Kidney (tissue), 22 donors: ENCODE data around the gene FSTL1. TPM values are rescaled to one million over a fixed set of nuclear protein-coding genes. Genes with fewer than 3 reads are reported as not detected.
A peak's percentile ranks its signal among the peaks of the same experiment; 100 is the strongest.

Experiments used
- DNase-seq, 5 donors: peaks; one replicate each; pipeline ENCODE4 v3.0.0-alpha.2; 2013 to 2020
- FAIRE-seq: peaks from 2 replicates; lab custom pipeline; 2012; peaks lifted over from hg19 to GRCh38; lab: Jason Lieb, UNC
- H3K27ac ChIP-seq, 2 donors: one replicate each; pipeline ENCODE4 v1.7.0; 2013; ENCODE audit warnings: low read depth in 2 of 2, low read length in 2 of 2, inconsistent platforms in 1 of 2
- H3K27me3 ChIP-seq: one replicate; pipeline ENCODE4 v1.7.1; 2013; ENCODE audit warnings: low read length, inconsistent platforms; ENCODE audit not compliant: control insufficient read depth, insufficient read depth
- H3K36me3 ChIP-seq, 3 donors: one replicate each; pipeline versions ENCODE4 v1.7.0 to v1.7.1; 2013; ENCODE audit warnings: low read length in 3 of 3, control low read depth in 1 of 3, inconsistent platforms in 1 of 3; ENCODE audit not compliant: insufficient read depth in 3 of 3, control insufficient read depth in 2 of 3
- H3K4me1 ChIP-seq, 3 donors: one replicate each; pipeline versions ENCODE4 v1.7.0 to v1.7.1; 2013; ENCODE audit warnings: low read length in 3 of 3, inconsistent platforms in 1 of 3, low read depth in 1 of 3; ENCODE audit not compliant: control insufficient read depth in 2 of 3, insufficient read depth in 2 of 3
- H3K4me3 ChIP-seq, 3 donors: one replicate each; pipeline versions ENCODE4 v1.7.0 to v1.8.1; 2013; ENCODE audit warnings: low read length in 3 of 3, control low read depth in 1 of 3, inconsistent platforms in 1 of 3
- H3K9ac ChIP-seq, 3 donors: one replicate each; pipeline versions ENCODE4 v1.7.0 to v1.7.1; 2013; ENCODE audit warnings: low read length in 3 of 3, control low read depth in 1 of 3, inconsistent platforms in 1 of 3
- H3K9me3 ChIP-seq, 3 donors: one replicate each; pipeline versions ENCODE4 v1.7.0 to v1.7.1; 2013; ENCODE audit warnings: low read length in 3 of 3, control low read depth in 1 of 3, inconsistent platforms in 1 of 3; ENCODE audit not compliant: control insufficient read depth in 2 of 3, insufficient read depth in 1 of 3
- CTCF ChIP-seq: IDR thresholded peaks from 3 replicates; pipeline ENCODE4 v1.5.1; 2012; ENCODE audit warnings: mild to moderate bottlenecking, moderate library complexity, borderline replicate concordance; ENCODE audit not compliant: insufficient read depth; ENCODE audit errors: extremely low read depth
- intact Hi-C: fragments of 100-400 bp; cut with DNase I; formaldehyde crosslinking; loops from one replicate; pipeline ENCODE4 v1.11.1; 2022
- long read RNA-seq, 10 donors: library from polyadenylated mRNA in 1 of 10; unstranded in 1 of 10; transcript quantifications; one replicate each; pipeline ENCODE4 v2.0.0 and lab custom pipeline, GENCODE V29; 2021 to 2026
- polyA plus RNA-seq: library from polyadenylated mRNA; stranded (reverse); fragments of 350-450 nt; fragmentation: Illumina TruSeq; extraction: RNeasy Lipid Tissue Mini Kit (QIAGEN cat#74804); gene quantifications from one replicate; pipeline ENCODE4 v1.2.3, GENCODE V29; 2014; ENCODE audit warnings: low read depth, low replicate concordance; ENCODE audit not compliant: insufficient read depth
- total RNA-seq: library from RNA; stranded (reverse); fragmentation: NEBNext Ultra II Directional; extraction: Animal tissue kit (Norgen Biotek cat#: 25700); gene quantifications from one replicate; pipeline ENCODE4 v1.2.1, GENCODE V29; 2021
- donor health status: control.
- donor health status: control.
- donor health status: control.
- donor health status: control.
- donor health status: control.
- donor health status: DM: yes; HTN: yes; CAD: no.
- donor health status: Normal renal cell carcinoma (clear cell type).

Gene FSTL1
- total RNA-seq, result 193 TPM
- 31.1 TPM for polyA plus RNA-seq
- long read RNA-seq, donor 1, full-length matches to known transcripts, result 77 of 103 reads
- long read RNA-seq, donor 1, partial matches to known transcripts, result 17 of 103 reads
- long read RNA-seq, donor 1, other reads (novel, unspliced or antisense), result 9 of 103 reads
- long read RNA-seq, donor 2, full-length matches to known transcripts, result 94 of 112 reads
- long read RNA-seq, donor 2, partial matches to known transcripts, result 6 of 112 reads
- long read RNA-seq, donor 2, other reads (novel, unspliced or antisense), result 12 of 112 reads
- long read RNA-seq, donor 3, full-length matches to known transcripts, result 89 of 104 reads
- long read RNA-seq, donor 3, partial matches to known transcripts, result 5 of 104 reads
- long read RNA-seq, donor 3, other reads (novel, unspliced or antisense), result 10 of 104 reads
- long read RNA-seq, donor 4, full-length matches to known transcripts, result 60 of 73 reads
- long read RNA-seq, donor 4, partial matches to known transcripts, result 13 of 73 reads
- long read RNA-seq, donor 4, other reads (novel, unspliced or antisense), result 0 of 73 reads
- long read RNA-seq, donor 5, full-length matches to known transcripts, result 12 of 12 reads
- long read RNA-seq, donor 5, partial matches to known transcripts, result 0 of 12 reads
- long read RNA-seq, donor 5, other reads (novel, unspliced or antisense), result 0 of 12 reads
- long read RNA-seq, donor 6, full-length matches to known transcripts, result 45 of 45 reads
- long read RNA-seq, donor 6, partial matches to known transcripts, result 0 of 45 reads
- long read RNA-seq, donor 6, other reads (novel, unspliced or antisense), result 0 of 45 reads
- long read RNA-seq, donor 7, full-length matches to known transcripts, result 97 of 132 reads
- long read RNA-seq, donor 7, partial matches to known transcripts, result 22 of 132 reads
- long read RNA-seq, donor 7, other reads (novel, unspliced or antisense), result 13 of 132 reads
- long read RNA-seq, donor 8, full-length matches to known transcripts, result 115 of 144 reads
- long read RNA-seq, donor 8, partial matches to known transcripts, result 13 of 144 reads
- long read RNA-seq, donor 8, other reads (novel, unspliced or antisense), result 16 of 144 reads
- long read RNA-seq, donor 9, full-length matches to known transcripts, result 60 of 66 reads
- long read RNA-seq, donor 9, partial matches to known transcripts, result 6 of 66 reads
- long read RNA-seq, donor 9, other reads (novel, unspliced or antisense), result 0 of 66 reads
- long read RNA-seq, donor 10, full-length matches to known transcripts, result 81 of 81 reads
- long read RNA-seq, donor 10, partial matches to known transcripts, result 0 of 81 reads
- long read RNA-seq, donor 10, other reads (novel, unspliced or antisense), result 0 of 81 reads

- Histone ChIP-seq H3K4me3 (peak within 1 kb of the TSS; percentile 65 to 78 (median 78)), H3K36me3 (peaks cover 0 to 5% (median 0%) of the 10 kb centered on the region in 3 donors), H3K4me1 (peaks cover 0 to 13% (median 5%) of the 10 kb centered on the region in 3 donors), H3K9ac (peak within 1 kb of the TSS; percentile 54 to 83 (median 73)), H3K27me3 (no peaks in the 10 kb centered on the region), H3K27ac (peak within 1 kb of the TSS; percentile 78 to 87), H3K9me3 (no peaks in the 10 kb centered on the region)
- DNase-seq (peak; percentile 89 to 94 (median 91)), FAIRE-seq (no peak)
- intact Hi-C loops, result no loop called here
- TF ChIP-seq CTCF, result no peak
These were observed at the start of gene FSTL1 for GRCh38 chr3:120450600-120451271. Gene FSTL1, minus strand, starts transcription at chr3:120450992. Its CDS starts 246 bp downstream, at chr3:120450746.

- Histone ChIP-seq H3K27me3 (no peaks in the 10 kb centered on the region), H3K36me3 (no peaks in the 10 kb centered on the region), H3K4me3 (no peak overlapping the region), H3K27ac (no peak overlapping the region), H3K9me3 (peaks cover 0 to 8% (median 0%) of the 10 kb centered on the region in 3 donors), H3K9ac (no peak overlapping the region), H3K4me1 (no peaks in the 10 kb centered on the region)
- FAIRE-seq, result no peak
- intact Hi-C loops, result no loop called here
- DNase-seq, result peak in 4 of 5 donors; percentile 46 to 94 (median 75)
- no peak for TF ChIP-seq CTCF
These were observed 48.0 kb upstream of the FSTL1 start for GRCh38 chr3:120498556-120499346.
